Measurements from ENCODE around the gene INCA1. TPM values are rescaled to one million over a fixed set of nuclear protein-coding genes. Genes with fewer than 3 reads are reported as not detected.

The INCA1 gene
- total RNA-seq, 2 experiments from 2014 or later, result 0.42 to 0.54 TPM

- peaks cover 61% of the 10 kb centered on the region for H3K36me3 Mint-ChIP-seq
- peak; percentile 80 for DNase-seq
- no peak for ATAC-seq (ENCODE audit: low read depth)
- POLR2A ChIA-PET, result interaction anchor here (0.8 to 17.2 kb wide), 20 partner anchors 9 to 231 kb away, joined by 3 to 441 read pairs (median 4); partner anchors contain the start of genes C17orf107, CAMTA2, ENO3 and INCA1
- no peaks in the 10 kb centered on the region for H3K27me3 Mint-ChIP-seq
- H3K4me1 Mint-ChIP-seq, result peaks cover 57% of the 10 kb centered on the region
- H3K9me3 Mint-ChIP-seq, result no peaks in the 10 kb centered on the region
- peak overlapping the region; percentile 100 for H3K4me3 Mint-ChIP-seq
- peak overlapping the region; percentile 88 for H3K27ac Mint-ChIP-seq
Measured at GRCh38 chr17:4940555-4941318, 56.6 kb downstream of the INCA1 start.

- POLR2A ChIA-PET, result interaction anchor here (0.7 to 17.2 kb wide), 26 partner anchors 10 to 797 kb away, joined by 3 to 441 read pairs (median 3); partner anchors contain the start of genes C17orf107, CAMTA2, CYB5D2 and ENO3
- ATAC-seq (ENCODE audit: low read depth), result peak; percentile 77
Measured at GRCh38 chr17:4939796-4940554, 57.3 kb downstream of the INCA1 start, which contains the start of the genes RNF167 and SLC25A11. Gene RNF167, plus strand, starts transcription at chr17:4940268. Its CDS starts 642 bp downstream, at chr17:4940910. Gene SLC25A11, minus strand, starts transcription at chr17:4940046. Its CDS starts 136 bp downstream, at chr17:4939910.

GRCh38 chr17:4939546-4939795 lies 57.9 kb downstream of the INCA1 start:
- no peak for ATAC-seq (ENCODE audit: low read depth)
- DNase-seq, result no peak
- Mint-ChIP-seq H3K9me3 (no peaks in the 10 kb centered on the region), H3K27ac (peak overlapping the region; percentile 88), H3K4me3 (peak overlapping the region; percentile 100), H3K36me3 (peaks cover 51% of the 10 kb centered on the region), H3K4me1 (peaks cover 47% of the 10 kb centered on the region), H3K27me3 (no peaks in the 10 kb centered on the region)
- POLR2A ChIA-PET, result interaction anchor here (0.7 to 17.2 kb wide), 21 partner anchors 10 to 796 kb away, joined by 3 to 441 read pairs (median 4); partner anchors contain the start of genes C17orf107, CAMTA2, CYB5D2 and ENO3

More at GRCh38 chr17:4939796-4940554, 57.3 kb downstream of the INCA1 start, which contains the start of the genes RNF167 and SLC25A11:
- H3K36me3 Mint-ChIP-seq, result peaks cover 54% of the 10 kb centered on the region
- DNase-seq, result peak; percentile 94
- no peaks in the 10 kb centered on the region for H3K9me3 Mint-ChIP-seq
- peak within 1 kb of the TSS; percentile 88 for H3K27ac Mint-ChIP-seq
- no peaks in the 10 kb centered on the region for H3K27me3 Mint-ChIP-seq
- H3K4me1 Mint-ChIP-seq, result peaks cover 49% of the 10 kb centered on the region
- H3K4me3 Mint-ChIP-seq, result peak within 1 kb of the TSS; percentile 100

- Mint-ChIP-seq H3K4me3 (peak overlapping the region; percentile 100), H3K4me1 (peaks cover 48% of the 10 kb centered on the region), H3K9me3 (no peaks in the 10 kb centered on the region), H3K36me3 (peaks cover 47% of the 10 kb centered on the region), H3K27ac (peak overlapping the region; percentile 88), H3K27me3 (no peaks in the 10 kb centered on the region)
- ATAC-seq (ENCODE audit: low read depth), result no peak
- no peak for DNase-seq
- POLR2A ChIA-PET, result interaction anchor here (1.2 to 17.2 kb wide), 11 partner anchors 11 to 796 kb away, joined by 3 to 441 read pairs (median 8); partner anchors contain the start of genes C17orf107, CAMTA2, CYB5D2 and ENO3
Measured at GRCh38 chr17:4938688-4939545, 58.4 kb downstream of the INCA1 start.

Small RNA genes lying within 50 kb of the gene (microRNA-seq; reads per million reads assigned to microRNA genes)
- gene MIR6864 (not detected), gene MIR6865 (not detected)

Other genes with a start within 250 kb of the INCA1 start
- not detected for gene TM4SF5, start 225.6 kb downstream of the INCA1 start, total RNA-seq
- gene VMO1, start 211.2 kb downstream of the INCA1 start, total RNA-seq, result not detected
- gene GLTPD2, start 208.6 kb downstream of the INCA1 start, total RNA-seq, result not detected
- gene PSMB6, start 201.4 kb downstream of the INCA1 start, total RNA-seq, result 10 to 100 TPM; 81.4 to 83.1 TPM
- 10 to 100 TPM; 18.8 to 21.7 TPM for gene PLD2, start 190.4 kb downstream of the INCA1 start, total RNA-seq
- gene MINK1, start 164.2 kb downstream of the INCA1 start, total RNA-seq, result 100 to 1,000 TPM; 123 to 128 TPM
- gene C17orf107, start 98.0 kb downstream of the INCA1 start, total RNA-seq, result 1 to 10 TPM; 1.9 to 3.0 TPM
- gene CHRNE, start 94.4 kb downstream of the INCA1 start, total RNA-seq, result 1 to 10 TPM in 1 of 2 experiments, under 1 TPM in 1; 0.65 to 1.1 TPM
- gene GP1BA, start 65.2 kb downstream of the INCA1 start, total RNA-seq, result not detected
- 10 to 100 TPM; 67.6 to 78.1 TPM for gene SLC25A11, start 57.5 kb downstream of the INCA1 start, total RNA-seq
- 100 to 1,000 TPM; 202 TPM for gene RNF167, start 57.3 kb downstream of the INCA1 start, total RNA-seq
- gene PFN1, start 49.0 kb downstream of the INCA1 start, total RNA-seq, result 1,000 to 10,000 TPM; 1,712 to 1,828 TPM
- 10 to 100 TPM; 31.4 to 32.9 TPM for gene ENO3, start 46.4 kb downstream of the INCA1 start, total RNA-seq
- gene SPAG7, start 29.7 kb downstream of the INCA1 start, total RNA-seq, result 10 to 100 TPM; 47.1 to 51.9 TPM
- 10 to 100 TPM; 62.0 to 67.7 TPM for gene CAMTA2, start 9.8 kb downstream of the INCA1 start, total RNA-seq
- gene KIF1C, start 428 bp upstream of the INCA1 start, total RNA-seq, result 10 to 100 TPM; 35.5 to 37.3 TPM
- 1 to 10 TPM in 1 of 2 experiments, under 1 TPM in 1; 0.85 to 1.4 TPM for gene SLC52A1, start 37.9 kb upstream of the INCA1 start, total RNA-seq
- 1 to 10 TPM; 7.3 to 8.3 TPM for gene ZFP3, start 80.9 kb upstream of the INCA1 start, total RNA-seq
- 10 to 100 TPM in 1 of 2 experiments, 1 to 10 TPM in 1; 9.4 to 12.9 TPM for gene ZNF232, start 114.4 kb upstream of the INCA1 start, total RNA-seq
- under 1 TPM; 0.06 to 0.11 TPM for gene USP6, start 118.5 kb upstream of the INCA1 start, total RNA-seq
- gene ZNF594, start 194.3 kb upstream of the INCA1 start, total RNA-seq, result 10 to 100 TPM; 17.2 to 17.5 TPM
- under 1 TPM in 1 of 2 experiments, not detected in 1; 0.33 TPM for gene SCIMP, start 237.3 kb upstream of the INCA1 start, total RNA-seq

Measured in activated naive CD8-positive, alpha-beta T cell treated with anti-CD3 and anti-CD28 coated beads, Interleukin-2, amount 10 ng/mL, durations not matched to agents 7 days and 5 days (primary cell).